CD4-positive, alpha-beta memory T cell (primary cell): ENCODE measurements around the gene COPZ2. TPM values are rescaled to one million over a fixed set of nuclear protein-coding genes. Genes with fewer than 3 reads are reported as not detected.

Experiments
- CTCF ChIA-PET: fragments of 350-600 bp; sonication (Branson Sonifier 250); formaldehyde crosslinking; loops from one replicate; lab custom pipeline; 2021; ENCODE audit warnings: inconsistent platforms; ENCODE audit not compliant: partially characterized antibody; lab: Charles Lee
- POLR2A ChIA-PET: fragments of 350-600 bp; sonication (Branson Sonifier 250); formaldehyde crosslinking; loops from one replicate; lab custom pipeline; 2021; ENCODE audit not compliant: partially characterized antibody; lab: Charles Lee
- DNase-seq, 5 donors: peaks; one replicate each; pipeline versions ENCODE4 v3.0.0 to v3.0.0-alpha.2; 2020 to 2022; ENCODE audit warnings: mixed read lengths in 1 of 5
- H3K27ac ChIP-seq: one replicate; pipeline ENCODE4 v1.7.0; 2013; ENCODE audit warnings: low read depth, low read length
- H3K27me3 ChIP-seq: 2 replicates; pipeline ENCODE4 v1.7.0; 2013; ENCODE audit warnings: mild to moderate bottlenecking, low read length, moderate library complexity; ENCODE audit not compliant: insufficient read depth
- H3K36me3 ChIP-seq: 2 replicates; pipeline ENCODE4 v1.7.0; 2013; ENCODE audit warnings: mild to moderate bottlenecking, low read length, moderate library complexity; ENCODE audit not compliant: insufficient read depth
- H3K4me1 ChIP-seq: 2 replicates; pipeline ENCODE4 v1.7.0; 2013; ENCODE audit warnings: mild to moderate bottlenecking, low read length, moderate library complexity; ENCODE audit not compliant: insufficient read depth
- H3K4me3 ChIP-seq, 2 donors: one replicate each; pipeline ENCODE4 v1.7.0; 2013; ENCODE audit warnings: low read length in 2 of 2, mild to moderate bottlenecking in 1 of 2
- H3K9me3 ChIP-seq, 2 donors: one replicate each; pipeline ENCODE4 v1.7.0; 2013; ENCODE audit warnings: low read length in 2 of 2, control low read depth in 1 of 2; ENCODE audit not compliant: control insufficient read depth in 1 of 2
- H3K27ac Mint-ChIP-seq, 7 donors: one replicate each; pipeline ENCODE4 v1.8.0; 2020 to 2021; ENCODE audit warnings: mixed read lengths in 7 of 7, mild to moderate bottlenecking in 6 of 7, inconsistent platforms in 3 of 7, moderate library complexity in 3 of 7
- H3K27me3 Mint-ChIP-seq, 2 donors: one replicate each; pipeline ENCODE4 v1.8.0; 2020 to 2021; ENCODE audit warnings: mixed read lengths in 2 of 2
- H3K36me3 Mint-ChIP-seq, 2 donors: one replicate each; pipeline ENCODE4 v1.8.0; 2020 to 2021; ENCODE audit warnings: mixed read lengths in 2 of 2, inconsistent platforms in 1 of 2, mild to moderate bottlenecking in 1 of 2
- H3K4me1 Mint-ChIP-seq, 4 donors: one replicate each; pipeline ENCODE4 v1.8.0; 2020 to 2021; ENCODE audit warnings: mixed read lengths in 4 of 4, mild to moderate bottlenecking in 1 of 4
- H3K4me3 Mint-ChIP-seq, 8 donors: one replicate each; pipeline ENCODE4 v1.8.0; 2020 to 2021; ENCODE audit warnings: mixed read lengths in 8 of 8, mild to moderate bottlenecking in 7 of 8, moderate library complexity in 6 of 8, inconsistent platforms in 3 of 8
- H3K9me3 Mint-ChIP-seq, 8 donors: one replicate each; pipeline ENCODE4 v1.8.0; 2020 to 2021; ENCODE audit warnings: mixed read lengths in 8 of 8, mild to moderate bottlenecking in 5 of 8, inconsistent platforms in 3 of 8, moderate library complexity in 1 of 8
- intact Hi-C: fragments of 100-400 bp; cut with micrococcal nuclease; formaldehyde crosslinking; loops from one replicate; pipeline ENCODE4 v1.15.1; 2023
- polyA plus RNA-seq, 2 donors: library from polyadenylated mRNA; unstranded; fragments of 300-500 nt; fragmentation: Illumina TruSeq; gene quantifications; one replicate each; pipeline ENCODE4 v1.2.3, GENCODE V29; 2021
- total RNA-seq, 2 experiments: library from RNA; stranded (reverse); gene quantifications; one replicate each; pipeline ENCODE4 v1.2.3, GENCODE V29; 2021

Gene COPZ2
- total and polyA plus RNA-seq, 4 experiments from 2014 or later, result 1.6 to 2.0 (median 1.9) TPM

GRCh38 chr17:48027322-48027981 lies 10.1 kb downstream of the COPZ2 start:
- peaks cover 36% of the 10 kb centered on the region for H3K4me1 ChIP-seq
- no peak overlapping the region for H3K27ac ChIP-seq
- Mint-ChIP-seq H3K9me3 (peaks cover 0 to 2% (median 0%) of the 10 kb centered on the region in 8 donors), H3K27ac (no peak overlapping the region), H3K27me3 (peaks cover 10 to 26% of the 10 kb centered on the region in 2 donors), H3K4me1 (peaks cover 12 to 36% (median 24%) of the 10 kb centered on the region in 4 donors), H3K4me3 (peak overlapping the region in 1 of 8 donors; percentile 75), H3K36me3 (no peaks in the 10 kb centered on the region)
- H3K27me3 ChIP-seq, result no peaks in the 10 kb centered on the region
- no peaks in the 10 kb centered on the region for H3K36me3 ChIP-seq
- POLR2A ChIA-PET, result interaction anchor here (0.8 to 2.9 kb wide), 3 partner anchors 9 to 103 kb away, joined by 3 to 52 read pairs (median 3); partner anchors contain the start of gene NFE2L1
- CTCF ChIA-PET, result interaction anchor here (0.7 to 5.0 kb wide), 24 partner anchors 9 to 851 kb away, joined by 3 to 148 read pairs (median 4); partner anchors contain the start of genes CDK5RAP3, HOXB8 and NFE2L1
- H3K9me3 ChIP-seq, result no peaks in the 10 kb centered on the region
- intact Hi-C loops, result loop anchor here (5.0 kb wide), 2 partner anchors 80 to 565 kb away; partner anchors contain the start of genes HOXB3 and HOXB5
- no peak for DNase-seq
- no peak overlapping the region for H3K4me3 ChIP-seq

- DNase-seq, result peak; percentile 54 to 66 (median 58)
- H3K27ac Mint-ChIP-seq, result no peak overlapping the region
- intact Hi-C loops, result loop anchor here (5.0 kb wide), 2 partner anchors 79 to 566 kb away; partner anchors contain the start of genes HOXB3 and HOXB5
- no peaks in the 10 kb centered on the region for H3K27me3 ChIP-seq
- peaks cover 0 to 2% (median 0%) of the 10 kb centered on the region in 8 donors for H3K9me3 Mint-ChIP-seq
- H3K36me3 ChIP-seq, result no peaks in the 10 kb centered on the region
- no peaks in the 10 kb centered on the region for H3K9me3 ChIP-seq
- peaks cover 12 to 36% (median 25%) of the 10 kb centered on the region in 4 donors for H3K4me1 Mint-ChIP-seq
- ChIA-PET POLR2A (interaction anchor here (0.8 to 2.9 kb wide), 7 partner anchors 9 to 104 kb away, joined by 3 to 52 read pairs (median 4); partner anchors contain the start of genes CDK5RAP3, COPZ2 and NFE2L1), CTCF (interaction anchor here (0.5 to 5.0 kb wide), 27 partner anchors 8 to 852 kb away, joined by 3 to 148 read pairs (median 4); partner anchors contain the start of genes CDK5RAP3, HOXB8 and NFE2L1)
- peaks cover 36% of the 10 kb centered on the region for H3K4me1 ChIP-seq
- no peaks in the 10 kb centered on the region for H3K36me3 Mint-ChIP-seq
- peaks cover 7 to 19% of the 10 kb centered on the region in 2 donors for H3K27me3 Mint-ChIP-seq
- peak overlapping the region in 6 of 8 donors; percentile 13 to 89 (median 42) for H3K4me3 Mint-ChIP-seq
- H3K27ac ChIP-seq, result no peak overlapping the region
- no peak overlapping the region for H3K4me3 ChIP-seq
Observed at GRCh38 chr17:48026502-48027321, 10.9 kb downstream of the COPZ2 start.

- Mint-ChIP-seq H3K4me1 (peaks cover 12 to 38% (median 27%) of the 10 kb centered on the region in 4 donors), H3K9me3 (peaks cover 0 to 2% (median 0%) of the 10 kb centered on the region in 8 donors), H3K27me3 (peaks cover 7 to 19% of the 10 kb centered on the region in 2 donors), H3K27ac (peak overlapping the region in 4 of 7 donors; percentile 69 to 87 (median 74)), H3K36me3 (no peaks in the 10 kb centered on the region), H3K4me3 (peak overlapping the region; percentile 53 to 96 (median 88))
- Histone ChIP-seq H3K4me1 (peaks cover 36% of the 10 kb centered on the region), H3K9me3 (no peaks in the 10 kb centered on the region), H3K36me3 (no peaks in the 10 kb centered on the region), H3K27me3 (no peaks in the 10 kb centered on the region), H3K4me3 (no peak overlapping the region), H3K27ac (no peak overlapping the region)
- intact Hi-C loops, result loop anchor here (1.0 to 5.0 kb wide), 8 partner anchors 22 to 592 kb away; partner anchors contain the start of genes CDK5RAP3, HOXB3, HOXB5 and NFE2L1
- POLR2A ChIA-PET, result interaction anchor here (0.6 to 2.9 kb wide), 12 partner anchors 11 to 105 kb away, joined by 3 to 52 read pairs (median 4); partner anchors contain the start of genes CDK5RAP3, COPZ2 and NFE2L1
- CTCF ChIA-PET, result interaction anchor here (0.5 to 5.0 kb wide), 38 partner anchors 9 to 853 kb away, joined by 3 to 148 read pairs (median 4); partner anchors contain the start of genes CDK5RAP3, HOXB6 and NFE2L1
- DNase-seq, result no peak
Observed at GRCh38 chr17:48025904-48026501, 11.6 kb downstream of the COPZ2 start.

- intact Hi-C loops, result loop anchor here (1.0 to 5.0 kb wide), 8 partner anchors 23 to 593 kb away; partner anchors contain the start of genes CDK5RAP3, HOXB3, HOXB5 and NFE2L1
- peaks cover 12 to 38% (median 27%) of the 10 kb centered on the region in 4 donors for H3K4me1 Mint-ChIP-seq
- H3K27ac ChIP-seq, result peak overlapping the region; percentile 32
Observed at GRCh38 chr17:48025040-48025903, 12.3 kb downstream of the COPZ2 start.

GRCh38 chr17:48024149-48025039 lies 13.2 kb downstream of the COPZ2 start:
- ChIA-PET POLR2A (interaction anchor here (0.7 to 2.9 kb wide), 6 partner anchors 13 to 53 kb away, joined by 3 to 52 read pairs (median 5); partner anchors contain the start of genes CDK5RAP3, COPZ2 and NFE2L1), CTCF (interaction anchor here (1.0 to 5.0 kb wide), 20 partner anchors 8 to 594 kb away, joined by 3 to 148 read pairs (median 5); partner anchors contain the start of genes CDK5RAP3 and NFE2L1)
- H3K4me1 ChIP-seq, result peaks cover 36% of the 10 kb centered on the region
- H3K27me3 ChIP-seq, result no peaks in the 10 kb centered on the region
- H3K9me3 ChIP-seq, result no peaks in the 10 kb centered on the region
- peak overlapping the region; percentile 32 for H3K27ac ChIP-seq
- Mint-ChIP-seq H3K27ac (peak overlapping the region; percentile 87 to 98 (median 95)), H3K4me3 (peak overlapping the region; percentile 84 to 96 (median 92)), H3K36me3 (no peaks in the 10 kb centered on the region), H3K9me3 (peaks cover 0 to 2% (median 0%) of the 10 kb centered on the region in 8 donors), H3K4me1 (peaks cover 12 to 38% (median 27%) of the 10 kb centered on the region in 4 donors), H3K27me3 (peaks cover 7 to 19% of the 10 kb centered on the region in 2 donors)
- peak overlapping the region; percentile 53 to 81 for H3K4me3 ChIP-seq
- DNase-seq, result peak; percentile 44 to 67 (median 61)
- no peaks in the 10 kb centered on the region for H3K36me3 ChIP-seq
- intact Hi-C loops, result loop anchor here (1.0 to 5.0 kb wide), 9 partner anchors 13 to 594 kb away; partner anchors contain the start of genes CDK5RAP3, HOXB3, HOXB5 and NFE2L1

More at GRCh38 chr17:48025040-48025903, 12.3 kb downstream of the COPZ2 start:
- ChIA-PET POLR2A (interaction anchor here (0.5 to 2.9 kb wide), 12 partner anchors 12 to 106 kb away, joined by 3 to 52 read pairs (median 4); partner anchors contain the start of genes COPZ2 and NFE2L1), CTCF (interaction anchor here (0.5 to 5.0 kb wide), 30 partner anchors 9 to 593 kb away, joined by 3 to 148 read pairs (median 5); partner anchors contain the start of genes CDK5RAP3, HOXB6 and NFE2L1)
- Mint-ChIP-seq H3K9me3 (peaks cover 0 to 2% (median 0%) of the 10 kb centered on the region in 8 donors), H3K27ac (peak overlapping the region; percentile 87 to 98 (median 95)), H3K36me3 (no peaks in the 10 kb centered on the region), H3K27me3 (peaks cover 7 to 16% of the 10 kb centered on the region in 2 donors), H3K4me3 (peak overlapping the region; percentile 84 to 96 (median 92))
- H3K36me3 ChIP-seq, result no peaks in the 10 kb centered on the region
- H3K4me3 ChIP-seq, result peak overlapping the region; percentile 53 to 81
- peaks cover 36% of the 10 kb centered on the region for H3K4me1 ChIP-seq
- peak; percentile 95 to 98 (median 96) for DNase-seq
- no peaks in the 10 kb centered on the region for H3K27me3 ChIP-seq
- no peaks in the 10 kb centered on the region for H3K9me3 ChIP-seq
